Neuronal stem cell (in vitro differentiated cells): ENCODE results near the gene GRAP2.

Experiments used
- DNase-seq: peaks from one replicate; pipeline ENCODE4 v3.0.0-alpha.2; 2013; ENCODE audit warnings: low spot score
- H2AFZ ChIP-seq: one replicate; pipeline ENCODE4 v1.6.1; 2013; ENCODE audit warnings: mild to moderate bottlenecking, low read length, inconsistent platforms
- H2AK5ac ChIP-seq: 2 replicates; pipeline ENCODE4 v1.6.1; 2013; ENCODE audit warnings: low read depth, mild to moderate bottlenecking, inconsistent platforms, low read length, moderate library complexity, mixed read lengths
- H2BK120ac ChIP-seq: 2 replicates; pipeline ENCODE4 v1.6.1; 2013; ENCODE audit warnings: low read depth, mild to moderate bottlenecking, inconsistent platforms, low read length, moderate library complexity, mixed read lengths
- H2BK12ac ChIP-seq: one replicate; pipeline ENCODE4 v1.6.1; 2013; ENCODE audit warnings: low read length, inconsistent platforms
- H2BK15ac ChIP-seq: 2 replicates; pipeline ENCODE4 v1.6.1; 2013; ENCODE audit warnings: mild to moderate bottlenecking, low read length, inconsistent platforms, mixed read lengths
- H2BK5ac ChIP-seq: one replicate; pipeline ENCODE4 v1.6.1; 2013; ENCODE audit warnings: inconsistent platforms, mild to moderate bottlenecking, low read length, moderate library complexity
- H3K14ac ChIP-seq: one replicate; pipeline ENCODE4 v1.6.1; 2013; ENCODE audit warnings: low read length, inconsistent platforms
- H3K18ac ChIP-seq: 2 replicates; pipeline ENCODE4 v1.6.1; 2013; ENCODE audit warnings: low read length, inconsistent platforms
- H3K23ac ChIP-seq: 2 replicates; pipeline ENCODE4 v1.6.1; 2013; ENCODE audit warnings: low read depth, mild to moderate bottlenecking, mixed read lengths, low read length, inconsistent platforms; ENCODE audit not compliant: poor library complexity
- H3K27ac ChIP-seq: replicated peaks from 3 replicates; pipeline ENCODE4 v1.5.1; 2013; ENCODE audit warnings: low read length, inconsistent platforms
- H3K27me3 ChIP-seq, 3 experiments: 2 replicates each; pipeline ENCODE4 v1.6.1; 2013; ENCODE audit warnings: low read length in 3 of 3, mild to moderate bottlenecking in 2 of 3, inconsistent platforms in 1 of 3, low read depth in 1 of 3, mixed read lengths in 1 of 3, moderate library complexity in 1 of 3; ENCODE audit not compliant: control insufficient read depth in 3 of 3, insufficient read depth in 3 of 3
- H3K36me3 ChIP-seq, 2 donors: replicated peaks in 1 of 2; 2 replicates each; pipeline ENCODE4 v1.6.1; 2013; ENCODE audit warnings: low read length in 2 of 2; ENCODE audit not compliant: control insufficient read depth in 2 of 2, insufficient read depth in 2 of 2
- H3K4ac ChIP-seq: 2 replicates; pipeline ENCODE4 v1.6.1; 2013; ENCODE audit warnings: inconsistent platforms, mild to moderate bottlenecking, low read length, moderate library complexity
- H3K4me1 ChIP-seq, 2 donors: 1 replicate in 1 of 2; 2 replicates in 1 of 2; pipeline ENCODE4 v1.6.1; 2013; ENCODE audit warnings: low read length in 2 of 2, low read depth in 1 of 2; ENCODE audit not compliant: control insufficient read depth in 2 of 2, insufficient read depth in 1 of 2
- H3K4me2 ChIP-seq: one replicate; pipeline ENCODE4 v1.6.1; 2013; ENCODE audit warnings: mild to moderate bottlenecking, low read length, inconsistent platforms; ENCODE audit not compliant: insufficient read depth, poor library complexity, severe bottlenecking
- H3K4me3 ChIP-seq, 2 donors: 2 replicates each; pipeline ENCODE4 v1.5.1; 2013; ENCODE audit warnings: low read length in 2 of 2, mild to moderate bottlenecking in 2 of 2, inconsistent platforms in 1 of 2, moderate library complexity in 1 of 2
- H3K79me1 ChIP-seq: one replicate; pipeline ENCODE4 v1.6.1; 2013; ENCODE audit warnings: low read depth, mild to moderate bottlenecking, inconsistent platforms, low read length, moderate library complexity
- H3K9ac ChIP-seq: one replicate; pipeline ENCODE4 v1.6.1; 2013; ENCODE audit warnings: mild to moderate bottlenecking, low read depth, low read length, inconsistent platforms; ENCODE audit not compliant: poor library complexity
- H3K9me3 ChIP-seq, 2 donors: replicated peaks in 1 of 2; 2 replicates each; pipeline versions ENCODE3 to v1.6.1; 2013; ENCODE audit warnings: low read length in 2 of 2, mild to moderate bottlenecking in 2 of 2, inconsistent platforms in 1 of 2, low read depth in 1 of 2, mixed read lengths in 1 of 2, moderate library complexity in 1 of 2; ENCODE audit not compliant: control insufficient read depth in 2 of 2, insufficient read depth in 1 of 2
- H4K8ac ChIP-seq: one replicate; pipeline ENCODE4 v1.6.1; 2013; ENCODE audit warnings: low read depth, mild to moderate bottlenecking, inconsistent platforms, low read length, moderate library complexity
- H4K91ac ChIP-seq: one replicate; pipeline ENCODE4 v1.6.1; 2013; ENCODE audit warnings: low read length, low read depth, mild to moderate bottlenecking, inconsistent platforms; ENCODE audit not compliant: poor library complexity
- WGBS, 2 donors: extraction: QIAGEN DNeasy Blood & Tissue Kit; methylation state at CpG; one replicate each; pipeline ENCODE4 v1.1.7; 2013; ENCODE audit warnings: missing lambda C conversion rate in 2 of 2, mixed read lengths in 1 of 2; ENCODE audit not compliant: insufficient read length in 2 of 2, insufficient replicate concordance in 1 of 2; ENCODE audit errors: extremely low coverage in 2 of 2; 5-methylcytosine and 5-hydroxymethylcytosine counted together

GRAP2 gene

GRCh38 chr22:40002935-40003715 lies 102.2 kb downstream of the GRAP2 start:
- no CpG with 5 or more reads among the region's 6 CpGs for WGBS, 2 donors

GRCh38 chr22:40004836-40005235 lies 104.0 kb downstream of the GRAP2 start:
- H3K27me3 ChIP-seq, result peaks cover 0 to 36% (median 0%) of the 10 kb centered on the region in 3 experiments
- H3K4me3 ChIP-seq, result no peak overlapping the region
- no peak overlapping the region for H3K4ac ChIP-seq
- no peaks in the 10 kb centered on the region for H3K36me3 ChIP-seq
- H3K23ac ChIP-seq, result no peak overlapping the region
- H3K9me3 ChIP-seq, result peaks cover 0 to 2% of the 10 kb centered on the region in 2 donors
- H2AK5ac ChIP-seq, result no peak overlapping the region
- H3K14ac ChIP-seq, result no peak overlapping the region
- H2BK120ac ChIP-seq, result no peak overlapping the region
- no peak overlapping the region for H4K91ac ChIP-seq
- no peaks in the 10 kb centered on the region for H3K79me1 ChIP-seq
- H3K18ac ChIP-seq, result no peak overlapping the region
- WGBS, 2 donors, result no CpG with 5 or more reads among the region's 6 CpGs
- no peak for DNase-seq
- no peak overlapping the region for H3K4me2 ChIP-seq
- H3K4me1 ChIP-seq, result peaks cover 11 to 42% of the 10 kb centered on the region in 2 donors
- H3K9ac ChIP-seq, result no peak overlapping the region
- no peak overlapping the region for H4K8ac ChIP-seq
- H2BK12ac ChIP-seq, result no peak overlapping the region
- H3K27ac ChIP-seq, result no peak overlapping the region
- no peak overlapping the region for H2BK5ac ChIP-seq
- H2AFZ ChIP-seq, result no peak overlapping the region
- H2BK15ac ChIP-seq, result no peak overlapping the region

More at GRCh38 chr22:40002935-40003715, 102.2 kb downstream of the GRAP2 start:
- no peaks in the 10 kb centered on the region for H3K79me1 ChIP-seq
- no peak overlapping the region for H3K4ac ChIP-seq
- no peak overlapping the region for H2BK120ac ChIP-seq
- no peak overlapping the region for H4K8ac ChIP-seq
- H3K9me3 ChIP-seq, result peaks cover 0 to 2% of the 10 kb centered on the region in 2 donors
- no peak overlapping the region for H2AFZ ChIP-seq
- no peaks in the 10 kb centered on the region for H3K36me3 ChIP-seq
- no peak overlapping the region for H3K18ac ChIP-seq
- H3K23ac ChIP-seq, result no peak overlapping the region
- H2AK5ac ChIP-seq, result peak overlapping the region; percentile 12
- peak overlapping the region; percentile 17 for H2BK15ac ChIP-seq
- no peak overlapping the region for H3K27ac ChIP-seq
- H3K4me1 ChIP-seq, result peaks cover 16 to 42% of the 10 kb centered on the region in 2 donors
- no peak overlapping the region for H4K91ac ChIP-seq
- H3K4me2 ChIP-seq, result no peak overlapping the region
- H3K4me3 ChIP-seq, result no peak overlapping the region
- no peak overlapping the region for H3K9ac ChIP-seq
- peak overlapping the region; percentile 4 for H2BK5ac ChIP-seq
- H3K14ac ChIP-seq, result no peak overlapping the region
- H2BK12ac ChIP-seq, result no peak overlapping the region
- H3K27me3 ChIP-seq, result peaks cover 0 to 30% (median 0%) of the 10 kb centered on the region in 3 experiments
- DNase-seq, result no peak

GRCh38 chr22:40006641-40007040 lies 105.8 kb downstream of the GRAP2 start:
- Histone ChIP-seq H3K4me2 (no peak overlapping the region), H4K91ac (no peak overlapping the region), H3K36me3 (no peaks in the 10 kb centered on the region), H3K27me3 (peaks cover 0 to 39% (median 0%) of the 10 kb centered on the region in 3 experiments), H4K8ac (no peak overlapping the region), H3K79me1 (no peaks in the 10 kb centered on the region), H2BK15ac (no peak overlapping the region), H2BK5ac (no peak overlapping the region), H3K9ac (no peak overlapping the region), H2BK12ac (peak overlapping the region; percentile 52), H3K18ac (peak overlapping the region; percentile 50), H3K23ac (no peak overlapping the region), H2AFZ (no peak overlapping the region), H3K14ac (peak overlapping the region; percentile 7), H3K4me3 (no peak overlapping the region), H3K9me3 (peaks cover 0 to 2% of the 10 kb centered on the region in 2 donors), H2AK5ac (peak overlapping the region; percentile 60), H3K4me1 (peaks cover 12 to 37% of the 10 kb centered on the region in 2 donors), H2BK120ac (no peak overlapping the region), H3K4ac (no peak overlapping the region), H3K27ac (no peak overlapping the region)
- WGBS, 2 donors, result no CpG with 5 or more reads among the region's 8 CpGs
- no peak for DNase-seq

- H3K23ac ChIP-seq, result no peak overlapping the region
- H2AFZ ChIP-seq, result no peak overlapping the region
- no peak overlapping the region for H3K27ac ChIP-seq
- WGBS, 2 donors, result no CpG with 5 or more reads among the region's 27 CpGs
- H3K79me1 ChIP-seq, result no peaks in the 10 kb centered on the region
- H3K27me3 ChIP-seq, result peaks cover 0 to 39% (median 0%) of the 10 kb centered on the region in 3 experiments
- no peak overlapping the region for H4K8ac ChIP-seq
- H3K9me3 ChIP-seq, result peaks cover 0 to 2% of the 10 kb centered on the region in 2 donors
- H3K9ac ChIP-seq, result no peak overlapping the region
- H3K36me3 ChIP-seq, result no peaks in the 10 kb centered on the region
- peak overlapping the region; percentile 9 for H2AK5ac ChIP-seq
- H4K91ac ChIP-seq, result no peak overlapping the region
- no peak overlapping the region for H3K4me3 ChIP-seq
- H3K18ac ChIP-seq, result peak overlapping the region; percentile 8
- no peak for DNase-seq
- H2BK12ac ChIP-seq, result no peak overlapping the region
- H3K4me1 ChIP-seq, result peaks cover 12 to 31% of the 10 kb centered on the region in 2 donors
- H2BK15ac ChIP-seq, result no peak overlapping the region
- no peak overlapping the region for H2BK120ac ChIP-seq
- peak overlapping the region; percentile 9 for H2BK5ac ChIP-seq
- H3K14ac ChIP-seq, result no peak overlapping the region
- no peak overlapping the region for H3K4me2 ChIP-seq
- no peak overlapping the region for H3K4ac ChIP-seq
Measured at GRCh38 chr22:40007853-40008710, 107.2 kb downstream of the GRAP2 start.
